Osteoblast (primary cell): ENCODE measurements around the gene EML1. TPM values are rescaled to one million over a fixed set of nuclear protein-coding genes. Genes with fewer than 3 reads are reported as not detected.

Experiments
- DNase-seq: peaks from one replicate; pipeline ENCODE4 v3.0.0; 2011; ENCODE audit warnings: low spot score, mixed read lengths; ENCODE audit not compliant: insufficient read length; ENCODE audit errors: missing footprints
- H2AFZ ChIP-seq: 2 replicates; pipeline ENCODE4 v1.6.0; 2011; ENCODE audit warnings: mild to moderate bottlenecking, low read length
- H3K27ac ChIP-seq: 2 replicates; pipeline ENCODE4 v1.5.1; 2011; ENCODE audit warnings: mild to moderate bottlenecking, low read depth, low read length, moderate library complexity
- H3K27me3 ChIP-seq: 2 replicates; pipeline ENCODE4 v1.6.0; 2012; ENCODE audit warnings: mild to moderate bottlenecking, control low read depth, inconsistent platforms, low read length, moderate library complexity; ENCODE audit not compliant: insufficient read depth
- H3K36me3 ChIP-seq: 2 replicates; pipeline ENCODE4 v1.5.1; 2011; ENCODE audit warnings: mild to moderate bottlenecking, low read length, control low read depth, moderate library complexity; ENCODE audit not compliant: insufficient read depth
- H3K4me1 ChIP-seq: 2 replicates; pipeline ENCODE4 v1.5.1; 2011; ENCODE audit warnings: mild to moderate bottlenecking, low read length, control low read depth, moderate library complexity; ENCODE audit not compliant: insufficient read depth
- H3K4me2 ChIP-seq: 2 replicates; pipeline ENCODE4 v1.6.0; 2011; ENCODE audit warnings: mild to moderate bottlenecking, low read length; ENCODE audit not compliant: insufficient read depth
- H3K4me3 ChIP-seq: fragments of 200-600 bp; sonication (generic); 3 replicates; pipeline ENCODE4 v1.5.1; 2012; ENCODE audit warnings: mild to moderate bottlenecking, low read length, inconsistent platforms; ENCODE audit not compliant: insufficient read depth
- H3K79me2 ChIP-seq: 2 replicates; pipeline ENCODE4 v1.6.0; 2012; ENCODE audit warnings: mild to moderate bottlenecking, low read length, control low read depth, inconsistent platforms; ENCODE audit not compliant: insufficient read depth
- H3K9me3 ChIP-seq: 2 replicates; pipeline ENCODE4 v1.5.1; 2011; ENCODE audit warnings: low read depth, low read length, control low read depth
- H4K20me1 ChIP-seq: 2 replicates; pipeline ENCODE4 v1.6.0; 2012; ENCODE audit warnings: mild to moderate bottlenecking, low read length, control low read depth; ENCODE audit not compliant: insufficient read depth
- total RNA-seq: library from RNA; depleted of rRNA; stranded (reverse); fragments of >200 nt; gene quantifications from 2 replicates; pipeline ENCODE4 v1.2.3, GENCODE V29; 2012
- TF ChIP-seq, protein P1 (sequence below): IDR thresholded peaks from 2 replicates; pipeline ENCODE4 v1.5.1; 2011; ENCODE audit warnings: mild to moderate bottlenecking, low read depth, low read length, moderate library complexity; ENCODE audit errors: extremely low read depth

EML1 gene
- total RNA-seq, 1 donor = 46.7 TPM

DNA sequence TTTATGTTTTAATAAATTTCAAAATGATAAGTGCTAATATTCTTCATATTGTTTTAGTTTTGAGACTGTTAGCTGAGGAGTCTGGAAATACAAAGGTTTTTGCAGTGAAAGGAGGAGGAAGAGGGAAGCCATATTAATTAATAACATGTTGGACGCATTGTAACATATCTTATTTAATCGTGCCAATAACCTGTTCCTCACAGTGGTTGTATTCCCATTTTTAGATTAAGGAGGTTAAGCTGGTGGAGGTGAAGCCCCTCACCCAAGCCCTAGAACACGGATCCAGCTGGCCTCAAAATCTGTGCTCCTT, 92.4 kb downstream of the EML1 start:
- Histone ChIP-seq H3K4me3 (no peak overlapping the region), H3K79me2 (no peaks in the 10 kb centered on the region), H3K4me2 (no peak overlapping the region), H2AFZ (no peak overlapping the region), H4K20me1 (no peaks in the 10 kb centered on the region), H3K9me3 (no peaks in the 10 kb centered on the region), H3K36me3 (peaks cover 3% of the 10 kb centered on the region), H3K27me3 (no peaks in the 10 kb centered on the region), H3K4me1 (peaks cover under 1% of the 10 kb centered on the region), H3K27ac (no peak overlapping the region)
- no peak for DNase-seq
- TF ChIP-seq, protein P1, sequence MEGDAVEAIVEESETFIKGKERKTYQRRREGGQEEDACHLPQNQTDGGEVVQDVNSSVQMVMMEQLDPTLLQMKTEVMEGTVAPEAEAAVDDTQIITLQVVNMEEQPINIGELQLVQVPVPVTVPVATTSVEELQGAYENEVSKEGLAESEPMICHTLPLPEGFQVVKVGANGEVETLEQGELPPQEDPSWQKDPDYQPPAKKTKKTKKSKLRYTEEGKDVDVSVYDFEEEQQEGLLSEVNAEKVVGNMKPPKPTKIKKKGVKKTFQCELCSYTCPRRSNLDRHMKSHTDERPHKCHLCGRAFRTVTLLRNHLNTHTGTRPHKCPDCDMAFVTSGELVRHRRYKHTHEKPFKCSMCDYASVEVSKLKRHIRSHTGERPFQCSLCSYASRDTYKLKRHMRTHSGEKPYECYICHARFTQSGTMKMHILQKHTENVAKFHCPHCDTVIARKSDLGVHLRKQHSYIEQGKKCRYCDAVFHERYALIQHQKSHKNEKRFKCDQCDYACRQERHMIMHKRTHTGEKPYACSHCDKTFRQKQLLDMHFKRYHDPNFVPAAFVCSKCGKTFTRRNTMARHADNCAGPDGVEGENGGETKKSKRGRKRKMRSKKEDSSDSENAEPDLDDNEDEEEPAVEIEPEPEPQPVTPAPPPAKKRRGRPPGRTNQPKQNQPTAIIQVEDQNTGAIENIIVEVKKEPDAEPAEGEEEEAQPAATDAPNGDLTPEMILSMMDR = no peak

DNA sequence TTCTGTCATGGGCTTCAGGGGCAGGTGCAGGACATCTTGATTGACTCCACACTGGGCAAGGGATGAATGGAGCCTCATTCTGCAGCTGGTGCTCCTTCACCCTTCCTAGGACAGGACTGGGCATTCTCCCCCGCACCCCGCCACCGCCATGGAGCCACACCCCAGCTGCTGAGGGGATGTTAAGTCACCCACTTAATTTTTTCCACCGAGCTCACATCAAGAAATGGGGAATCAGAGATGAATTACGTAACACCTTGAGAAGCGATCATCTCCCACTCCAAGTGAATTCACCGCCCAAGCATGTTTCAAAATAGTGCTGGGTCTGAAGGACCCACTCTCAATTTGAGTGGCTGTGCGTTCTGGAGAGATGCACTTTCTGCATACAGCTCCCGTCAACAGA, 94.2 kb downstream of the EML1 start:
- peak; percentile 38 for DNase-seq
- H3K4me1 ChIP-seq = peaks cover 4% of the 10 kb centered on the region
- H3K9me3 ChIP-seq = no peaks in the 10 kb centered on the region
- peaks cover 3% of the 10 kb centered on the region for H3K36me3 ChIP-seq
- H2AFZ ChIP-seq = no peak overlapping the region
- no peak overlapping the region for H3K4me3 ChIP-seq
- no peak overlapping the region for H3K27ac ChIP-seq
- TF ChIP-seq, protein P1 = no peak
- H3K4me2 ChIP-seq = no peak overlapping the region
- H3K27me3 ChIP-seq = no peaks in the 10 kb centered on the region
- no peaks in the 10 kb centered on the region for H3K79me2 ChIP-seq
- H4K20me1 ChIP-seq = no peaks in the 10 kb centered on the region

DNA sequence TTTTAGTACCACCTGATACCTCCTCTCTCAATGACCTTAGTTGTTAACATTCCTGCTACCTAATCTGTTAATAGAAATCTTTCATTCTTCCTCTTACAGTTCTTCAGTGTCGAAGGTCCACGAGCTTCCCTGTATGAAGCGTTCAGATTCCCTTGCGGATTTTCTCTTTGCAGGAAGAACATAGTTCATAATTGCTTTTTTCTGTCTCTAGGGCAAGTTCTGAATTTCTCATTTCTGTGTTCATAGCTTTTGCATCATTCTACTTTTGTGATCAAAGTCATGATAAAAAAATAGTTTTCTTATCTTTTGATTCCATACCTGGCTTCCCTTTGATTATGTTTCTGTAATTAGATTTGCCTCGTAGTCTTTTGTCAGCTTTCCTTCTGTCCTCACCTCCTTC, 94.9 kb downstream of the EML1 start:
- no peak overlapping the region for H2AFZ ChIP-seq
- H3K36me3 ChIP-seq = peaks cover 3% of the 10 kb centered on the region

DNA sequence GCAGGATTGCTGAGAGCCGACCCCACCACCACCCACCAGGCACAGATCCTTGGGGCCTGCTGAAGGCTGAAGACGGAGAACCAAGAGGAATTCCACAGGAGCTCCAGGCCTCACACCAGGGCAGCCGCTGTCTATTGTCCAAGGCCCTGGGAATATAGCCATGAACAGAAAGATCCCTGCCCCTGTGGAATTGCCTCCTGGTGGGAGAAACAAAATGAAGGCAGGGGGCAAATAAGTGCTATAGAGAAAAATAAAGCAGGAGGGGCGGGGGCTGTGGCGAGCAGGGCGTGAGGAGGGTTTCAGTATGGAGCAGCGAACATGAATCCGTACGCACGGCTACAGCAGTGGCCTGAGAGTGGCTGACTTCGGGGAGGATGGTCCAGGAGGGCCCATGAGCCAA, 96.1 kb downstream of the EML1 start:
- TF ChIP-seq, protein P1 = no peak
- Histone ChIP-seq H2AFZ (no peak overlapping the region), H3K36me3 (peaks cover 3% of the 10 kb centered on the region), H3K4me1 (peaks cover 7% of the 10 kb centered on the region), H3K4me3 (no peak overlapping the region), H3K9me3 (no peaks in the 10 kb centered on the region), H3K4me2 (no peak overlapping the region), H4K20me1 (no peaks in the 10 kb centered on the region), H3K79me2 (no peaks in the 10 kb centered on the region), H3K27me3 (no peaks in the 10 kb centered on the region), H3K27ac (no peak overlapping the region)
- no peak for DNase-seq

More for the DNA sequence above, 94.9 kb downstream of the EML1 start:
- Histone ChIP-seq H3K4me1 (peaks cover 7% of the 10 kb centered on the region), H3K4me2 (no peak overlapping the region), H3K9me3 (no peaks in the 10 kb centered on the region), H3K27ac (no peak overlapping the region), H3K79me2 (no peaks in the 10 kb centered on the region), H3K4me3 (no peak overlapping the region), H4K20me1 (no peaks in the 10 kb centered on the region), H3K27me3 (no peaks in the 10 kb centered on the region)
- TF ChIP-seq, protein P1 = no peak
- DNase-seq = no peak
